Measurements from ENCODE around the gene CPZ.

GRCh38 chr4:8582941-8583654 lies 9.5 kb upstream of the CPZ start:
- TF ChIP-seq ZSCAN16 (tag by site-specific recombination; IDR thresholded peaks at IDR 0.05): no peak
- TF ChIP-seq, protein P1, sequence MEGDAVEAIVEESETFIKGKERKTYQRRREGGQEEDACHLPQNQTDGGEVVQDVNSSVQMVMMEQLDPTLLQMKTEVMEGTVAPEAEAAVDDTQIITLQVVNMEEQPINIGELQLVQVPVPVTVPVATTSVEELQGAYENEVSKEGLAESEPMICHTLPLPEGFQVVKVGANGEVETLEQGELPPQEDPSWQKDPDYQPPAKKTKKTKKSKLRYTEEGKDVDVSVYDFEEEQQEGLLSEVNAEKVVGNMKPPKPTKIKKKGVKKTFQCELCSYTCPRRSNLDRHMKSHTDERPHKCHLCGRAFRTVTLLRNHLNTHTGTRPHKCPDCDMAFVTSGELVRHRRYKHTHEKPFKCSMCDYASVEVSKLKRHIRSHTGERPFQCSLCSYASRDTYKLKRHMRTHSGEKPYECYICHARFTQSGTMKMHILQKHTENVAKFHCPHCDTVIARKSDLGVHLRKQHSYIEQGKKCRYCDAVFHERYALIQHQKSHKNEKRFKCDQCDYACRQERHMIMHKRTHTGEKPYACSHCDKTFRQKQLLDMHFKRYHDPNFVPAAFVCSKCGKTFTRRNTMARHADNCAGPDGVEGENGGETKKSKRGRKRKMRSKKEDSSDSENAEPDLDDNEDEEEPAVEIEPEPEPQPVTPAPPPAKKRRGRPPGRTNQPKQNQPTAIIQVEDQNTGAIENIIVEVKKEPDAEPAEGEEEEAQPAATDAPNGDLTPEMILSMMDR (tag by site-specific recombination; IDR thresholded peaks at IDR 0.05): no peak
- no peak for TF ChIP-seq SCRT2 (tag by site-specific recombination; IDR thresholded peaks at IDR 0.05)
- TF ChIP-seq SCRT1 (tag by site-specific recombination; IDR thresholded peaks at IDR 0.05; ENCODE audit: borderline replicate concordance): no peak
- TF ChIP-seq, protein P2, sequence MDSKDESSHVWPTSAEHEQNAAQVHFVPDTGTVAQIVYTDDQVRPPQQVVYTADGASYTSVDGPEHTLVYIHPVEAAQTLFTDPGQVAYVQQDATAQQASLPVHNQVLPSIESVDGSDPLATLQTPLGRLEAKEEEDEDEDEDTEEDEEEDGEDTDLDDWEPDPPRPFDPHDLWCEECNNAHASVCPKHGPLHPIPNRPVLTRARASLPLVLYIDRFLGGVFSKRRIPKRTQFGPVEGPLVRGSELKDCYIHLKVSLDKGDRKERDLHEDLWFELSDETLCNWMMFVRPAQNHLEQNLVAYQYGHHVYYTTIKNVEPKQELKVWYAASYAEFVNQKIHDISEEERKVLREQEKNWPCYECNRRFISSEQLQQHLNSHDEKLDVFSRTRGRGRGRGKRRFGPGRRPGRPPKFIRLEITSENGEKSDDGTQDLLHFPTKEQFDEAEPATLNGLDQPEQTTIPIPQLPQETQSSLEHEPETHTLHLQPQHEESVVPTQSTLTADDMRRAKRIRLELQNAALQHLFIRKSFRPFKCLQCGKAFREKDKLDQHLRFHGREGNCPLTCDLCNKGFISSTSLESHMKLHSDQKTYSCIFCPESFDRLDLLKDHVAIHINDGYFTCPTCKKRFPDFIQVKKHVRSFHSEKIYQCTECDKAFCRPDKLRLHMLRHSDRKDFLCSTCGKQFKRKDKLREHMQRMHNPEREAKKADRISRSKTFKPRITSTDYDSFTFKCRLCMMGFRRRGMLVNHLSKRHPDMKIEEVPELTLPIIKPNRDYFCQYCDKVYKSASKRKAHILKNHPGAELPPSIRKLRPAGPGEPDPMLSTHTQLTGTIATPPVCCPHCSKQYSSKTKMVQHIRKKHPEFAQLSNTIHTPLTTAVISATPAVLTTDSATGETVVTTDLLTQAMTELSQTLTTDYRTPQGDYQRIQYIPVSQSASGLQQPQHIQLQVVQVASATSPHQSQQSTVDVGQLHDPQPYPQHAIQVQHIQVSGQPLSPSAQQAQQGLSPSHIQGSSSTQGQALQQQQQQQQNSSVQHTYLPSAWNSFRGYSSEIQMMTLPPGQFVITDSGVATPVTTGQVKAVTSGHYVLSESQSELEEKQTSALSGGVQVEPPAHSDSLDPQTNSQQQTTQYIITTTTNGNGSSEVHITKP (tag by site-specific recombination; IDR thresholded peaks at IDR 0.05): no peak

Measured in HEK293 (cell line).